ENCODE measurements around the gene SLC25A51.
"Not testable (repeated sequence)": the region's sequence is repeated elsewhere in the genome, so short reads cannot be mapped to it uniquely, and the experiment has no call there.

The SLC25A51 gene

GRCh38 chr9:37918665-37919170 lies 14.8 kb upstream of the SLC25A51 start:
- no peak for DNase-seq

- DNase-seq = no peak
Observed at GRCh38 chr9:37917801-37918664, 14.1 kb upstream of the SLC25A51 start.

GRCh38 chr9:37917313-37917731 lies 13.4 kb upstream of the SLC25A51 start:
- no peak for DNase-seq

- no peak for DNase-seq
Observed at GRCh38 chr9:37916471-37917312, 12.8 kb upstream of the SLC25A51 start.

GRCh38 chr9:37915911-37916470 lies 12.1 kb upstream of the SLC25A51 start:
- no peak for DNase-seq

- DNase-seq = no peak
Observed at GRCh38 chr9:37914701-37915358, 10.9 kb upstream of the SLC25A51 start.

- no peak for DNase-seq
Observed at GRCh38 chr9:37914154-37914551, 10.2 kb upstream of the SLC25A51 start.

- DNase-seq = peak; percentile 89
Observed at GRCh38 chr9:37913480-37914153, 9.7 kb upstream of the SLC25A51 start.

- no peak for DNase-seq
Observed at GRCh38 chr9:37911271-37911681, 7.3 kb upstream of the SLC25A51 start.

- DNase-seq = peak in 1 of 2 experiments; percentile 4
Observed at GRCh38 chr9:37910271-37910670, 6.3 kb upstream of the SLC25A51 start.

- DNase-seq = not testable (repeated sequence)
Observed at GRCh38 chr9:37909836-37910235, 5.9 kb upstream of the SLC25A51 start.

- DNase-seq = peak in 1 of 2 experiments; percentile 6
Observed at GRCh38 chr9:37909326-37909725, 5.4 kb upstream of the SLC25A51 start.

- DNase-seq = peak in 1 of 2 experiments; percentile 13
Observed at GRCh38 chr9:37908698-37909186, 4.8 kb upstream of the SLC25A51 start.

GRCh38 chr9:37908283-37908682 lies 4.4 kb upstream of the SLC25A51 start:
- no peak for DNase-seq

- peak in 1 of 2 experiments; percentile 11 for DNase-seq
Observed at GRCh38 chr9:37906312-37907239, 2.6 kb upstream of the SLC25A51 start.

GRCh38 chr9:37905776-37906175 lies 1.8 kb upstream of the SLC25A51 start:
- DNase-seq = peak in 1 of 2 experiments; percentile 4

- peak in 1 of 2 experiments; percentile 14 for DNase-seq
Observed at GRCh38 chr9:37905131-37905505, 1.2 kb upstream of the SLC25A51 start.

- no peak for DNase-seq
Observed at GRCh38 chr9:37904445-37905130, 661 bp upstream of the SLC25A51 start.

GRCh38 chr9:37902796-37903646 lies 906 bp downstream of the SLC25A51 start:
- peak in 1 of 2 experiments; percentile 39 for DNase-seq

All from activated T-cell treated with anti-CD3 and anti-CD28 coated beads, Interleukin-2, amount 50 U/mL, for 48 hours (primary cell).